IMR-90 (cell line): ENCODE data around the gene ITPR2. TPM values are rescaled to one million over a fixed set of nuclear protein-coding genes. Genes with fewer than 3 reads are reported as not detected.

Experiments used
- ATAC-seq: fragments of 200-7000 bp; cut with Tn5 transposase; 2 replicates; pipeline ENCODE4 v1.9.1; 2020; ENCODE audit warnings: low read depth, mild to moderate bottlenecking, moderate library complexity
- BruUV-seq: library from RNA; stranded (reverse); fragments of 400-500 nt; replicated peaks from 2 replicates; lab custom pipeline; 2021; lab: Mats Ljungman, UMichigan
- CTCF ChIA-PET: fragments of 300-600 bp; formaldehyde crosslinking; extraction: SDS; loops from one replicate; lab custom pipeline; 2021; ENCODE audit warnings: antibody characterized with exemption; lab: Yijun Ruan, JAX
- POLR2A ChIA-PET: fragments of 300-600 bp; sonication (Branson Sonifier 250); formaldehyde crosslinking; loops from one replicate; lab custom pipeline; 2022; ENCODE audit warnings: antibody characterized with exemption; ENCODE audit not compliant: unreplicated experiment; lab: Charles Lee
- DNase-seq: peaks from one replicate; pipeline ENCODE4 v3.0.0; 2013
- H2AFZ ChIP-seq: replicated peaks from 2 replicates; pipeline ENCODE3; 2013; ENCODE audit warnings: low read length, mild to moderate bottlenecking; ENCODE audit not compliant: poor library complexity
- H2AK5ac ChIP-seq: 2 replicates; pipeline ENCODE4 v1.6.1; 2013; ENCODE audit warnings: low read depth, low read length, inconsistent platforms
- H2AK9ac ChIP-seq: replicated peaks from 2 replicates; pipeline ENCODE3; 2013; ENCODE audit warnings: mild to moderate bottlenecking, low read depth, low read length, moderate library complexity; ENCODE audit not compliant: poor library complexity
- H2BK120ac ChIP-seq: 2 replicates; pipeline ENCODE4 v1.6.1; 2013; ENCODE audit warnings: low read depth, low read length, inconsistent platforms
- H2BK15ac ChIP-seq: 3 replicates; pipeline ENCODE4 v1.6.1; 2013; ENCODE audit warnings: low read depth, low read length, inconsistent platforms
- H2BK20ac ChIP-seq: 2 replicates; pipeline ENCODE4 v1.6.1; 2013; ENCODE audit warnings: low read depth, mild to moderate bottlenecking, inconsistent platforms, low read length, moderate library complexity
- H2BK5ac ChIP-seq: 2 replicates; pipeline ENCODE4 v1.6.1; 2013; ENCODE audit warnings: mild to moderate bottlenecking, low read depth, low read length, inconsistent platforms; ENCODE audit not compliant: poor library complexity, severe bottlenecking
- H3K14ac ChIP-seq: replicated peaks from 2 replicates; pipeline ENCODE4 v1.6.1; 2013; ENCODE audit warnings: low read depth, low read length, inconsistent platforms
- H3K18ac ChIP-seq: 2 replicates; pipeline ENCODE4 v1.6.1; 2013; ENCODE audit warnings: low read depth, low read length, control low read depth
- H3K23ac ChIP-seq: 2 replicates; pipeline ENCODE4 v1.6.1; 2013; ENCODE audit warnings: low read depth, low read length, inconsistent platforms
- H3K27ac ChIP-seq: 2 replicates; pipeline ENCODE4 v1.5.1; 2013; ENCODE audit warnings: mild to moderate bottlenecking, control low read depth, low read length; ENCODE audit not compliant: insufficient read depth
- H3K27me3 ChIP-seq: 2 replicates; pipeline ENCODE4 v1.6.1; 2013; ENCODE audit warnings: low read length; ENCODE audit not compliant: control insufficient read depth, insufficient read depth
- H3K36me3 ChIP-seq: 2 replicates; pipeline ENCODE4 v1.6.1; 2013; ENCODE audit warnings: low read length, mixed read lengths; ENCODE audit not compliant: control insufficient read depth, insufficient read depth
- H3K4ac ChIP-seq: 2 replicates; pipeline ENCODE4 v1.6.1; 2013; ENCODE audit warnings: low read depth, low read length, inconsistent platforms
- H3K4me1 ChIP-seq: 2 replicates; pipeline ENCODE4 v1.6.1; 2013; ENCODE audit warnings: low read length, mixed read lengths; ENCODE audit not compliant: control insufficient read depth, insufficient read depth
- H3K4me2 ChIP-seq: 2 replicates; pipeline ENCODE4 v1.6.1; 2013; ENCODE audit warnings: low read depth, mild to moderate bottlenecking, control low read depth, low read length, moderate library complexity
- H3K4me3 ChIP-seq: 2 replicates; pipeline ENCODE4 v1.5.1; 2013; ENCODE audit warnings: low read depth, mild to moderate bottlenecking, control low read depth, low read length, moderate library complexity; ENCODE audit not compliant: insufficient read depth
- H3K56ac ChIP-seq: 2 replicates; pipeline ENCODE4 v1.6.1; 2013; ENCODE audit warnings: low read length, inconsistent platforms; ENCODE audit not compliant: insufficient read depth; ENCODE audit errors: extremely low read depth
- H3K79me1 ChIP-seq, 2 experiments: 2 replicates each; pipeline ENCODE4 v1.6.1; 2013; ENCODE audit warnings: low read length in 2 of 2, inconsistent platforms in 1 of 2, low read depth in 1 of 2
- H3K9ac ChIP-seq: 2 replicates; pipeline ENCODE4 v1.6.1; 2013; ENCODE audit warnings: low read depth, low read length, control low read depth
- H3K9me1 ChIP-seq: 2 replicates; pipeline ENCODE4 v1.6.1; 2013; ENCODE audit warnings: low read length, inconsistent platforms; ENCODE audit not compliant: insufficient read depth
- H3K9me3 ChIP-seq: 2 replicates; pipeline ENCODE4 v1.6.1; 2013; ENCODE audit warnings: low read length; ENCODE audit not compliant: control insufficient read depth, insufficient read depth
- H4K20me1 ChIP-seq: 2 replicates; pipeline ENCODE4 v1.6.1; 2013; ENCODE audit warnings: low read length, inconsistent platforms; ENCODE audit not compliant: insufficient read depth
- H4K5ac ChIP-seq: 2 replicates; pipeline ENCODE4 v1.6.1; 2013; ENCODE audit warnings: mild to moderate bottlenecking, low read depth, low read length, control low read depth
- H4K8ac ChIP-seq, 2 experiments: 2 replicates each; pipeline ENCODE4 v1.6.1; 2013; ENCODE audit warnings: low read depth in 2 of 2, low read length in 2 of 2, control low read depth in 1 of 2, inconsistent platforms in 1 of 2
- H4K91ac ChIP-seq: 2 replicates; pipeline ENCODE4 v1.6.1; 2013; ENCODE audit warnings: low read depth, low read length, inconsistent platforms; ENCODE audit not compliant: insufficient read depth
- BHLHE40 ChIP-seq: fragments of 150-350 bp; IDR thresholded peaks from 2 replicates; pipeline ENCODE4 v1.6.1; 2016; ENCODE audit warnings: mild to moderate bottlenecking, low read depth, low read length
- CEBPB ChIP-seq: IDR thresholded peaks from 2 replicates; pipeline ENCODE4 v1.6.1; 2012; ENCODE audit warnings: low read depth, low read length, improper control_type of control experiment
- CHD1 ChIP-seq: IDR thresholded peaks from 2 replicates; pipeline ENCODE4 v1.6.1; 2012; ENCODE audit warnings: low read depth, low read length, improper control_type of control experiment
- CTCF ChIP-seq: conservative IDR thresholded peaks from 2 replicates; pipeline ENCODE4 v1.5.1; 2012; ENCODE audit warnings: mild to moderate bottlenecking, low read depth, low read length, improper control_type of control experiment
- ELK1 ChIP-seq: fragments of 150-350 bp; IDR thresholded peaks from 2 replicates; pipeline ENCODE4 v1.6.1; 2016; ENCODE audit warnings: low read depth, mild to moderate bottlenecking, low read length, moderate library complexity, borderline replicate concordance
- FOS ChIP-seq: fragments of 150-350 bp; IDR thresholded peaks from 2 replicates; pipeline ENCODE4 v1.6.1; 2016; ENCODE audit warnings: low read depth, low read length
- MAFK ChIP-seq: IDR thresholded peaks from 2 replicates; pipeline ENCODE4 v1.6.1; 2012; ENCODE audit warnings: low read depth, low read length, improper control_type of control experiment
- MAZ ChIP-seq: IDR thresholded peaks from 2 replicates; pipeline ENCODE4 v1.6.1; 2012; ENCODE audit warnings: low read depth, mild to moderate bottlenecking, low read length, improper control_type of control experiment, moderate library complexity, borderline replicate concordance
- MXI1 ChIP-seq: IDR thresholded peaks from 2 replicates; pipeline ENCODE4 v1.6.1; 2012; ENCODE audit warnings: low read depth, mild to moderate bottlenecking, low read length, moderate library complexity, borderline replicate concordance
- NFE2L2 ChIP-seq: fragments of 150-350 bp; IDR thresholded peaks from 2 replicates; pipeline ENCODE4 v1.6.1; 2016; ENCODE audit warnings: low read depth, mild to moderate bottlenecking, low read length
- POLR2A ChIP-seq: IDR thresholded peaks from 2 replicates; pipeline ENCODE4 v1.6.1; 2012; ENCODE audit warnings: mild to moderate bottlenecking, low read depth, low read length
- RAD21 ChIP-seq: IDR thresholded peaks from 2 replicates; pipeline ENCODE4 v1.6.1; 2012; ENCODE audit warnings: low read length, improper control_type of control experiment
- RCOR1 ChIP-seq: IDR thresholded peaks from 2 replicates; pipeline ENCODE4 v1.6.1; 2012; ENCODE audit warnings: mild to moderate bottlenecking, low read length, improper control_type of control experiment; ENCODE audit not compliant: insufficient replicate concordance
- RFX5 ChIP-seq: IDR thresholded peaks from 2 replicates; pipeline ENCODE4 v1.8.0; 2012; ENCODE audit warnings: low read depth, mild to moderate bottlenecking, low read length, moderate library complexity
- SMC3 ChIP-seq: fragments of 150-350 bp; IDR thresholded peaks from 2 replicates; pipeline ENCODE4 v1.6.1; 2016; ENCODE audit warnings: low read depth, mild to moderate bottlenecking, antibody characterized with exemption, low read length, moderate library complexity
- USF2 ChIP-seq: fragments of 150-350 bp; IDR thresholded peaks from 2 replicates; pipeline ENCODE4 v1.6.1; 2017; ENCODE audit warnings: mild to moderate bottlenecking, antibody characterized with exemption, low read length, low read depth
- WGBS, 2 experiments: methylation state at CpG; one replicate each; pipeline versions ENCODE4 v1.1.5 to v1.1.7; 2013; ENCODE audit warnings: missing lambda C conversion rate in 2 of 2; ENCODE audit not compliant: insufficient read length in 1 of 2; ENCODE audit errors: extremely low coverage in 2 of 2; 5-methylcytosine and 5-hydroxymethylcytosine counted together
- dilution Hi-C: fragments of 300-500 bp; cut with HindIII; formaldehyde crosslinking; loops from one replicate; pipeline ENCODE4 v1.14.3; 2018; ENCODE audit warnings: low sequenced_read_pairs; ENCODE audit not compliant: unreplicated experiment
- in situ Hi-C: fragments of 300-500 bp; cut with MboI; formaldehyde crosslinking; loops from 3 replicates; pipeline ENCODE4 v1.14.3; 2019; ENCODE audit warnings: low sequenced_read_pairs, inconsistent platforms, mixed read lengths
- intact Hi-C: fragments of 100-400 bp; cut with micrococcal nuclease; formaldehyde crosslinking; loops from 2 replicates; pipeline ENCODE4 v1.10.0; 2022
- polyA plus RNA-seq, 3 experiments: library from polyadenylated mRNA; depleted of rRNA; stranded (reverse); fragments of >200 nt; gene quantifications; 2 replicates each; pipeline ENCODE4 v1.2.3, GENCODE V29; 2012; ENCODE audit warnings: low replicate concordance in 1 of 3
- total RNA-seq: library from RNA; depleted of rRNA; stranded (reverse); fragments of >200 nt; gene quantifications from 2 replicates; pipeline ENCODE4 v1.2.3, GENCODE V29; 2012

Gene ITPR2
- total and polyA plus RNA-seq, 2 of the 4 experiments (the other 2 are of a cell fraction) = 1.2 to 9.0 TPM

GRCh38 chr12:26712892-26713291, 120.1 kb downstream of the ITPR2 start:
- Histone ChIP-seq H2BK20ac (no peak overlapping the region), H3K9ac (no peak overlapping the region), H3K18ac (no peak overlapping the region), H3K27me3 (no peaks in the 10 kb centered on the region), H3K4me2 (no peak overlapping the region), H4K8ac (no peak overlapping the region), H3K27ac (no peak overlapping the region), H3K4me1 (no peaks in the 10 kb centered on the region), H4K20me1 (no peaks in the 10 kb centered on the region), H4K91ac (no peak overlapping the region), H2BK15ac (no peak overlapping the region), H3K9me1 (no peaks in the 10 kb centered on the region; the same call in 1 of the 2 replicates), H2BK120ac (no peak overlapping the region), H2AK9ac (no peak overlapping the region), H3K4me3 (no peak overlapping the region), H3K56ac (no peak overlapping the region), H3K9me3 (no peaks in the 10 kb centered on the region), H2AFZ (no peak overlapping the region), H3K36me3 (no peaks in the 10 kb centered on the region), H3K23ac (no peak overlapping the region), H4K5ac (no peak overlapping the region), H3K4ac (no peak overlapping the region), H3K79me1 (no peaks in the 10 kb centered on the region), H3K14ac (no peak overlapping the region), H2AK5ac (no peak overlapping the region), H2BK5ac (no peak overlapping the region)
- CTCF ChIA-PET = no interaction called here
- DNase-seq = no peak
- POLR2A ChIA-PET = no interaction called here
- dilution Hi-C loops (no loop called here), in situ Hi-C loops (no loop called here), intact Hi-C loops (no loop called here)
- BruUV-seq = no TSS peak
- no peak for ATAC-seq
- 100% methylated on average over 1 of the region's 5 CpGs; no CpG with 5 or more reads in 1 of the 2 experiments for WGBS, 2 experiments
- TF ChIP-seq USF2 (no peak), ELK1 (no peak), MAZ (no peak), CHD1 (no peak), MAFK (no peak), CTCF (no peak), NFE2L2 (no peak), BHLHE40 (no peak), POLR2A (no peak), CEBPB (no peak), MXI1 (no peak), RCOR1 (no peak), RFX5 (no peak), FOS (no peak), RAD21 (no peak), SMC3 (no peak)
